NCI-H128 (cell line): ENCODE measurements around the gene NKD1.

ENCODE experiments used
- DNase-seq: peaks from one replicate; lab custom pipeline; 2025; ENCODE audit not compliant: unreplicated experiment; lab: John Stamatoyannopoulos, UW

Gene NKD1

DNA sequence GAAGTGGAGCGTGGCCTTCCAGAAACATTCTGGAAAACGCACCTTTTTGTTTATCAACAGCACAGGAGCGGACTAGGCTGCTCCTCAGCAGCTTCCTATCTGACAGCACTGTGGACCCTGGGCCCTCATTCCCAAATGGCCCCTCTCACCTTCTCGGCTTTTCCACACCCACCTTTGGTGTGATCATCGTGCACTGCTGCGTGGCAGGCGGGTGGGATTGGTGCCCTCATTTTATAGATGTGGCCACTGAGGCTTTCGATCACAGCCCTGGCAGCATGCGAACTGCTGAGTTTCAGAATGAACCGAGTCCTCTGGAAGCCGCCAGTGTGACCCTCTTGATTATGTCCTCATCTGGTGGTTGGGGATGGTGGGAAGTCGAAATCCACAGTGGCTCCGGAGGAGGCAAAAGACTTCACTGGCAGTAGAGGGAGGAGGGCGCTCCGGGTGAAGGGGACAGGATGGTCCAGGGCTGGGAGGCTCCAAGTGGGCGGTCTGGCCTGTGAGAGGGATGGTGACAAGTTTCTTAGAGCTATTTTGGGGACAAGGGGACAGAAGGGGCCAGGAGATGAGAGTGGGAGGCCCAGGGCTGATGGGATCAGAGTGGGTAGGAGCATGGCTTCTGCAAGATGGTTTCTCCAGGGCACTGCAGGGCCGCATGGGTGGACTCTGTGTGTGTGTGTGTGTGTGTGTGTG lies 49.5 kb downstream of the NKD1 start:
- DNase-seq: no peak

- no peak for DNase-seq
Observed at GRCh38 chr16:50598256-50598894, 50.2 kb downstream of the NKD1 start.

DNA sequence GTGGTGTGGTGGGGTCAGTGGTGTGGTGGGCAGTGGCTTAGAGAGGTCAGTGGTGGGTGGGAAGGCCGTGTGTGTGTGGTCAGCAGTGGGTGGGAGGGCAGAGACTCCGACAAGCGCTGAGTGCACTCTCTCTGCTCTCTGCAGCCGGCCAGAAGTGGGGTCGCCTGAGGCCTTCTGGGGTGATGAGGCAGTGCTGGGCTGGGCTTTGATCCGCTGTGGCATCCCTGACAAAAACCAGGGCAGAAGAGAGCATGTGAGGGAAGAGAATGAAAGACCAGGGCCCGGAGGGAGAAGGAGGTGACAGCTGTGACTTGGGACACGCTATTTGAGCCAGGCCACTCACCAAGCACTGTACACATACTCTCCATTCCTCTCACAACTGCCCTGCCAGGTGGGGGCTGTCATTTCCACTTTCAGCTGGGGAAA lies 50.8 kb downstream of the NKD1 start:
- DNase-seq: no peak

DNA sequence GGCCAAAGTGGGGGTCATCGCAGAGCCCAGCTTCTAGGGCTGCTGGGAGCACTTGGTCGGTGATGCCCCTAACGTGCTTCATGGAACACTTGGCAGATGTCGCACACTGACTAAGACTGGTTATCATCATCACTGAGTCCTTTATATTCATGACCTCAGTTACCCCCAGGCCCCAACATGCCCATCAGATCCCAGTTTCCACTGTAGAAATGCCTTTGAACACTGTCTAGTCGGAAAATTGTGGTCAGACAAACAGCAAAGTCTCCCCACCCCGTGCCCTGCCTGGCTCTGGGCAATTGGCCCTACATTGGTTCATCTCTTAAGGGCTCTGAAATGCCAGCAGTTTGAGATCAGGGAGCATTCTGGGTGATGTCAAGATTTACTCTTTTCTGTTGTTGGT lies 51.3 kb downstream of the NKD1 start:
- no peak for DNase-seq

- no peak for DNase-seq
Observed at GRCh38 chr16:50600582-50601283, 52.5 kb downstream of the NKD1 start.

- DNase-seq: no peak
Observed at GRCh38 chr16:50601341-50601740, 53.1 kb downstream of the NKD1 start.

GRCh38 chr16:50602126-50602525 lies 53.9 kb downstream of the NKD1 start:
- no peak for DNase-seq

DNA sequence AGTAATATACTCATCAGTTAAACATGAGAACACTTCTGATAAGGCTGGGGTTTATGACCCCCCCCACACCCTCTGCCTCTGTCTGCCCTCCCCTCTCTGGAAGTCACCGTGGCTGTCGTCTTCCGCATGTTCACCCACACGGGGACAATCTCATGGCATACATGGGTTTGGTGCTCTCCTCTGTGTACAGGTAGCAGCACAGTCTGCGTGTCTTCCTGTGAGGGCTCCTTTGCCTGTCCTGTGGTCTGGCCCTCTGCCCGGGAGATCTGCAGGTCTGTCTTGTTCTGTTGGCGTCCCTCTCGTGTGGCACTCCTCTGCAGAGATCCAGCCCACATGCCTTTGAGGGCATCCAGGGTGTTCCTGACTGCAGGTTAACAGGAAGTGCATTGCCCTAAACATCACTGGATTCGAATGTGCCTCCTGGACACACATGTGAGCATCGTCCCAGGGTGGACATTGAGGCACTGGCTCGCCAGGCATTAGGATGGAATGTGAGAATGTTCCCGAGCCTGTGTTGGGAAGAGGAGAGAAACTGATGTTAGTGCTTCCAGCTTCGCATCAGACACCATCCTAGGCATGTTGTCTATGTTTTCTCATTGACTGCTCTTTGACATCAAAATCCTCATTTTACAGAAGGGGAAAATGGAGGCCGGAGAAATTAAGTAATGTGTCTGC lies 54.5 kb downstream of the NKD1 start:
- no peak for DNase-seq

DNA sequence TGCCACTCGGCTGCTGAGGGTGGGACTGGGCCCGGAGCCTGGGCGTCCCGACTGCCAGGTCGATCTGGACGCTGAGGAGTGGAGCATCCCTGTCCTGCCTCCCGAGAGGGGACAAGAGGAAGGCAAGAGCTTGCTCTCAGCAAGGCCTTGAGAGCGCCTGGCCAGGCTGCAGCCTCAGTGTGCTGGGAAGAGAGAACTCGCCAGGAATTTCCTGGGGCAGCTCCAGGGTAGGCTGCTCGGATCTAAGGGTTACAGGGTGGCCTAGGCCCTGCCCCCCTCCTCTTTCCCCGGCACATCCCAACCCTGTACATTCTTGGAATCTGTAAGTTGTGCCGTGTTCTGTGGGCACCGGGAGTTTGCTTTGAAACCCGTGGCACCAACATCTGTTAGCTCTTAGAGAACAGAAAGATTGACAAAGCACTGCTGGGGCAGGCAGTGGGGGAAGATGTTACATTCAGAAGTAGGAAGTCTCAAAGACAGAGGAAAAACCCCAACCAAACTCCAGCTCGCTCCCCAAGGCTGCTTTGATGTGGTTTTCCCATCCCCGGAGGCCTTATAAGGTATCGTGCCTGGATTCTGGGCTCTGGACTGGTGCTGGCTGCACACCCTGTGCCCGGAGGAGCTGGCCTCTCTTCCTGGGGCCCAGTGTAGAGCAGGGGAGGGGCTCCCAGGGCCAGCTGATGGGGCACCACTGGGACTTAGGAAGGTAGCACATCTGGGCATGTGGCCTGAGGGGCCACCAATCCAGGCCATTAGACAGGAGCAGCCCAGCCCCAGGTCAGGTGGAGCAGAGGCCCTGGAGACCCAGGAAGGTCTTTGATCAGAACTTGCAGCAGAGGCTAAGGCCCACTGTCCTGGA lies 55.2 kb downstream of the NKD1 start:
- DNase-seq: no peak

DNA sequence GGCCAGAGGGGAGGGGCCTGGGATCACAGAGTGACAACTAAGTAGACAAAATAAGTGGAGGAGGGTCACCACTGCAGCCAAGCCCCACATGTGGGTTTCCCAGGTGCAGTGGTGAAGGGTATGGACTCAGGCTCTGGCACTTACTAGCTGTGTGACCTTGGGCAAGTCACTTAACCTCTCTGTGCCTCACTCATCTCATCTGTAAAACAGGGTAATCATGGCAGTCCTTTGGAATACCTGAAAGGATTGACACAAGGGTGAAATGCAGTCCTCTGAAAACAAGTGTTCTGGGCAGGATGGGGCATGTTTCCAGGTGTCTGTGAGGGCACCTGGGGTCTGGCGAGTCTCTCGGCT lies 55.8 kb downstream of the NKD1 start:
- no peak for DNase-seq

DNA sequence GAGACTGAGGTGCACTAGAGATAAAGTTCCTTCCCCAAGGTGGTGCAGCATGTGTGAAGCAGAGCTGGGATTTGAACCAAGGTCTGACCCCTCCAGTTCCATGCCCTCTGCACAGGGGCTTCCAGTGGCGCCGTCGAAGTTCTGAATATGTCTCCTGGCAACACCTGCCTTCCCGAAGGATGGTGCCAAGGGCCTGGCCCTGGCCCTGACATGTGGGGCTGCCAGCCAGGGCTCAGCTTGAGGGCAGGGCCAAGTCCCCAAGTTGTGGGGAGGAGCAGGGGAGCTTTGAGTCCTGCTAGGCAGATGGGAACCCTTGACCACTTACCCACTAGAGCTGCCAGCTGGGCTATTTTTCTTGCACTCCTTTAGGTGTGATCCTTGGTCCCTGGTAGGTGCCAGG lies 56.4 kb downstream of the NKD1 start:
- no peak for DNase-seq

- no peak for DNase-seq
Observed at GRCh38 chr16:50605733-50606430, 57.7 kb downstream of the NKD1 start.

- DNase-seq: no peak
Observed at GRCh38 chr16:50606431-50607050, 58.3 kb downstream of the NKD1 start.

DNA sequence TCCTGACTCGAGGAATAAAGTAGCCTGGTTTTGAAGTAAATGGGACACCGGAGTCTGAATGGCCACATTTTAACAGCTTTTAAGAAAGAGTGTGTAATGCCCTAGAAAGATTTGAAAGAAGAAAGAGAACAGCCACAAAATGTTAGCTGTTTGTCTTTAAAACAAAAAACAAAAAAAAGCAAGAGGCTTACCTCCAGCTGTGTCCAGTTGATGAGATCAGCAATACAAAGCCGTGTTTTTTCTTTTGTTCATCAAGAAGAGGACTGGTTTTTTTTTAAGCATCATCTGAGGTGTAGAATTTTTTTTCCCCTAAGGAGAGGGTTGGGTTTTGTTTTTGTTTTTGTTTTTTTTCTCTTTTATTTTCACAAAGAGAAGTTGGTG lies 58.8 kb downstream of the NKD1 start:
- DNase-seq: no peak

- DNase-seq: no peak
Observed at GRCh38 chr16:50607447-50607846, 59.3 kb downstream of the NKD1 start.

- DNase-seq: no peak
Observed at GRCh38 chr16:50607970-50608557, 59.9 kb downstream of the NKD1 start.

GRCh38 chr16:50609049-50609448 lies 60.9 kb downstream of the NKD1 start:
- no peak for DNase-seq

DNA sequence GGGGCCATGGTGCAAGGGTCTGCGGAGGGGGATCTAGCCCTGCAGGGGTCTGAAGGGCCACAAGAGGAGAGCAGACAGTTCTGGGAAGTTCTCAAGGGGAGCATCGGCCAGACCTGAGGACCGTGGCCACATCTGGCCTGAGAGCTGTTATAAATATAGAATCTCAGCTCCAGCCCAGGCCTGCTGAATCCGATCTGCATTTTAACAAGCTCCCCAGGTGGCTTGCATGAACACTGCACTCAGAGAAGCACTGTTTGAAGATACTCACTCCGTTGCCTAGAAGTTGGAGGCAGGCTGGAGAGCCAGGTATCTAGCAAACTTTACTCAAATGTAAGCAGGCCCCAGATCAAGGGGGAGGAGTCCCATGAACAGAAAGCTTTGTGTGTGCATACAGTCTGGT lies 61.3 kb downstream of the NKD1 start:
- no peak for DNase-seq
